IPS-NIHi7 (cell line): ENCODE measurements around the gene FUT4.
"Not testable (repeated sequence)": the region's sequence is repeated elsewhere in the genome, so short reads cannot be mapped to it uniquely, and the experiment has no call there.

Experiments used
- DNase-seq: peaks from one replicate; pipeline ENCODE4 v3.0.0; 2012; ENCODE audit warnings: mixed read lengths; ENCODE audit errors: extremely low spot score

FUT4 gene

DNA sequence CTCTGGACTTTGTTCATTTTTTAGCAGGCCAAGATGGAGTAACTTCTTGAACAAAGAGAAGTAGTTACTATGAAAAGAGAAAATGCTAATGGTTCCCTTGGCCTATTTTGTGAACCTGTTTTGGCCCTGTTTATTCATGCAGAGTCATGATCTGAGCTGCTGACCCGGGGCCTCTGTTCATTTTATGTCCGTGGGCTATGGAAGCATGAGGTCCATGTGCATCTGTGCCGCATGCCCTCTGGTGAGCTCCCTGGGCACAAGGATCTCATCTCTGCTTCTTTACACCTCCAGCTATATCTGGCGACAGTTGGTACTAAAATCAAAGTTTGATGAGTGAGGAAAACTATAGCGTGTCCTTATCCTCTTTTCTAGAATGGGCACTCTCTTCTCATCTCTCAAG, 24.5 kb downstream of the FUT4 start:
- no peak for DNase-seq

DNA sequence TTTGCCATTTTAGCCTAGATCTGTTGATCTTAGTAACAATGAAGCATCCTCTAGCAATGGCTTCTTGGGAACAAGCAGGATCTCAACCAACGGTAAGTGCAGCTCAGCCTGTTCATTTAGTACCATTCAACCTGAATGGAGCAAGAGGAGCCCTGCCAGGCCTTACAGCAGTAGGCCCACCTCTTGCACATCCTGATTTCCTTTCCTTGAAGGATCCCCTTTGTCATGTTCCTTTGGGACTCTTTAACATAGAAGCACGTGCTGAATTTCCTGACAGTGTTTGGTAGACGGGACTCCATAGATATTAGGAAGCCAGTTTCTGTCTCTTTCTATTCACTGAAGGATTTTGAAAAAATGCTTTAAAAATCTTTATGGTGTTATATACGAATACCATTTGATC, 25.0 kb downstream of the FUT4 start:
- DNase-seq: no peak

DNA sequence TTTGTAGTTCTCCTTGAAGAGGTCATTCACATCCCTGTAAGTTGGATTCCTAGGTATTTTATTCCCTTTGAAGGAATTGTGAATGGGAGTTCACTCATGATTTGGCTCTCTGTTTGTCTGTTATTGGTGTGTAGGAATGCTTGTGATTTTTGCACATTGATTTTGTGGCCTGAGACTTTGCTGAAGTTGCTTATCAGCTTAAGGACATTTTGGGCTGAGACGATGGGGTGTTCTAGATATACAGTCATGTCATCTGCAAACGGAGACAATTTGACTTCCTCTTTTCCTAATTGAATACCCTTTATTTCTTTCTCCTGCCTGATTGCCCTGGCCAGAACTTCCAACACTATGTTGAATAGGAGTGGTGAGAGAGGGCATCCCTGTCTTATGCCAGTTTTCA, 29.3 kb downstream of the FUT4 start:
- DNase-seq: not testable (repeated sequence)

DNA sequence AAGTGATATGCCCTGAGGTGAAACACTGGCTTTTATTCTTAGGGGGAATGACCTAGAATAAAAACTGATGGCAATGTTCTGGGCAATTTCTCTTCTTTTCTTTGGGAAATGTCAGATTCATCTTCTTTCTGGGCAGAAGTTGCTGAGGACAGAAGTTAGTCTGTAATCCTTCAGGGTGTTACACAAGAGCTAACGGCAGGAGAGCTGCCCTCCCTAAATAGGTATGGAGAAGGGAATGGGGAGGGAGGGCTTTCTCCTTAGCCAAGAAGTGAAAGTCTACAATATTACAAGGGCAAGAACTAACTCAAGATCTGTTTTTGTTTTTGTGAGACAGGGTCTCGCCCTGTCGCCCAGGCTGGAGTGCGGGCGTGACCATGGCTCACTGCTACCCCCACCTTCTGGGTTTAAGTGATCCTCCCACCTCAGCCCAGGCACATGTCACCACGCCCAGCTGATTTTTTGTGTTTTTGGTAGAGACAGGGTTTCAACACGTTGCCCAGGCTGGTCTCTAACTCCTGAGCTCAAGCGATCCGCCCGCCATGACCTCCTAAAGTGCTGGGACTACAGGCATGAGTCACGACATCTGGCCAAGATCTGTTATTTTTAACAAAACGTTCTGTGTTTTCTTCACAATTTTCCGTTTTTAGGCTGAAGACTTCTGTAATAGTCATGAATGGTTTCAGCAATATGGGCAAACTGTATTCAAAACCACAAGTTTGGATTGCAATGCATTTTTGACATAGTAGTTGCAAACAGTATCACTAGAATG, 30.7 kb downstream of the FUT4 start:
- DNase-seq: no peak

DNA sequence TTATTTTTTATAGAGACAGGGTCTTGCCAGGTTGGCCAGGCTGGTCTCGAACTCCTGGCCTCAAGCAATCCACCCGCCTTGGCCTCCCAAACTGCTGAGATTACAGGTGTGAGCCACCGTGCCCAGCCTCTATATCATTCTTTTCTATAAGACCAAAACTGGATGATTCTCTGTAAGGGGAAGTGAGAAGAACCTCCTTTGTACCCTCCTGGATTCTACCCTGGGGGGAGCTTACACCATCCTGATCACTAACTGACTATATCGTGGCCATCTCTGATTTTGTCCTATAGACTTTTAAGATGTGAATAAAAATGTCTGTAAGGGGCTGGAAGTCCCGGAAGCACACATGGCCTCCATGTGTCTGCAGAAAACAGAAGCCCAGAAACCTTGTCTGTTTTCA, 32.6 kb downstream of the FUT4 start:
- no peak for DNase-seq

DNA sequence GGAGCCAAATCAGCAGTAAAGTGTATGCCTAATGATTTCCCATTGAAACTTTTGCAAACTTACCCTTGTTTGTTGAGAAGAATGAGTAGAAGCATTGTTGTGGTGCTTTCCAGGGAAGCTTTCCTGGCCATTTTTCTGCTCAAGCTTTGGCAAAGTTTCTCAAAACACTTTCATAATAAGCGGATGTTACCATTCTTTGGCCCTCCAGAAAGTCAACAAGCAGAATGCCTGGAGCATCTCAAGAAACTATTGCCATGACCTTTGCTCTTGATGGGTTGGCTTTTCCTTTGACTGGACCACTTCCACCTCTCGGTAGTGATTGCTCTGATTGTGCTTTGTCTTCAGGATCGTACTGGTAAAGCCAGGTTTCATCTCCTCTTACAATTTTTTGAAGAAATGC, 34.1 kb downstream of the FUT4 start:
- no peak for DNase-seq

DNA sequence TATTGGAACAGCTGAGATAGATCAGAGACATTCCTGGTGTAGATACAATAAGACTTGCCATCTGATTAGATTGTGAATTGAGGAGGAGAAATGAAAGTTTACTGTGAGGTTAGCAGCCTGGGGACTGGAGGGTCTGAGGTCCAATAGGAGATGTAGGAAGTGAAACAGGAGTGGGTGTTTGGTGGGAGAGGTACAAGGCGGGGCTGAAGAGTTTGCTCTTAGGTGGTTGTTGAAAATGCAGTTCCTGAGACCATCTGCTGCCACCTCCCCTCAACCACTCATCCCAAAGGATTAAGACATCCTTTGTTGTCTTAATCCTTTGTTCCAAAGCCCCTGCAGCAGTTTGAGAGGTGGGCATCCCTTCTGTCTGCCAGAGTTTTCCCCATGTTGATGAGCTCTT, 38.2 kb downstream of the FUT4 start:
- DNase-seq: no peak

DNA sequence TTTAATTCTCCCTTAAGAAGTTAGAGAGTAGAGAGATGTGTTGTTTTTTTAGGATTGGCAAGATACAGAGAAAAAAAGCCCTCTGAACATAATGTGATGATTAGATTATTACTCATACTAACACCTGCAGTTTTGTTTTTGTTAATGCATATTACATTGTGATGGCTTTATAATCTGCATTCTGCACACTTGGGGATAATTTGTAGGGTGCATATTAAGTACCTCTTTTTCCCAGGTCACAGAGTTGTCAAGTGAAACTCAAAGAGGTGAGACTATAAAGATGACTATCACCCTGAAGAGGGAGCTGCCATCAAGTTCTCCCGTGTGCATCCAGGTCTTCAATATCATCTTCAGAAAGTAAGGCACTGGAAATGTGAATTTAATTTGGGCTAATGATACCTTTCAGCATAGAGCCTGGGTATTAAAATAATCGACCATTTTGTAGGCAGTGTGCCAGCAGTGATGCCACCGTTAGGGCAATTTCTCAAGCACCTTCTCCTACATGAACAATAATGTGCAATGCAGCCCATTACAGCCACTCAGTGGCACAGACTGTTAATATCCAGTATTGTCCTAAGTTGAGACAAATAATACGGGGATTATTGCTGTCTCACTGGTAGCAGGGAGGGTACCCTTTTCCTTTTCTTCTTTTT, 39.6 kb downstream of the FUT4 start:
- DNase-seq: no peak

DNA sequence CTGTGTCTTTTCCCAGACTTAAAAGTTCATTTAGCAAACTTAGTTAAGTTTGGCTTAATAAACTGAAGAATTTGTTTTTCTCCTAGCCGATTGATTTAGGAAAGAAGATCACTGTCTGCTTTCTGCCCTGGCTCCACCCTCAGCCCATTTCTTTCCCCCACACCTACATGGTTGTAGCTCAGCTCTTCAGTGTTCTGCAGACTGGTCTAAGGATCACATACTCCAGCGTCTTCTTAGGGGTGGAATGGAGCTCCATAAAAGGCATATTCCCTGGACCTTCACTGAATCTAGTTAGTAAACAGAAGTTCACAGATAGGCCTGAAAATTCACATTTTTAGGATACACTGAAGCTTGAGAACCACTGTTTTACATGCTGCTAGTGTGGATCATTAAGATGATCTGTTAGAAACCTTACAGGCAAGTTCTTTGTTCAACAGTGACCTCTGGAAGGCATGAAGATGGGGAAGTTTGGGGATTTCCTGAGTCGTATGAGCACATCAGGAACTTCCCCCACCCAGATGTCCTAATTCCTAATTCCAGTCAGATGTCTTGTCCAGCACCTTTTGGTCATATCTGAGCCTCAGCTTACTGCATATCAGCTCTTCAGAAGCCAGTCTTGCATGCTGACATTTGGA, 40.3 kb downstream of the FUT4 start:
- DNase-seq: no peak

DNA sequence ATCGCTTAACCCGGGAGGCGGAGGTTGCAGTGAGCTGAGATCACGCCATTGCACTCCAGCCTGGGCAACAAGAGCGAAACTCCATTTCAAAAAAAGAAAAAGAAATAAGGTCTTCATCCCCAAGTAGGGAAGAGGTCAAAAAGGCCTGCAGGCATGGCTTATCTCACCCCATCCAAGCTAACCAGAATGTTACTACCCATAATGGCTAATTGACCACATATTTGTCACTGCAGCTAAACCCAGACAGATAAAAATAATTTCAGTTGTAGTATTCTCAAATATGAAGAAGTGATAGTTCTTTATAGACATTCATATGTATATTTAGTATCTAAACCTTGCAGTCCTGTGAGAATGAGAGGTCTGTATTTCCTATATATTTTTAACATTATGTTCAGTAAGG, 41.3 kb downstream of the FUT4 start:
- DNase-seq: no peak

DNA sequence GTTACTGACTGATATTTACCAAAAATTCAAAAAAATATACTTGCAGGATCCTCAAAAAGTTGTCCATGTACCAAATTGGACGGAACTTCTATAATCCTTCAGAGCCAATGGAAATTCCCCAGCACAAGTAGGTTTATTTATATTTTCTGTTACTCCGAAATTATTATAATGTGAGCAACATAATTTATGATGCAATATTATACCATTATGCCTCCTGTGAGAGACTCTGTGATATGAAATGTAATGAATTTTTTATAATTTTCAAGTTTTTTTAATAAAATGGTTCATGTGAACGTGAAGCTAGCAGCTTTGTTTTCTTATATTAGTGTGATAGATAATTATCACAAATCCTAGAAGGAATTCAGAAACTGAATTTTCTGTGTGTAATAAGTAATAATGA, 41.7 kb downstream of the FUT4 start:
- no peak for DNase-seq

DNA sequence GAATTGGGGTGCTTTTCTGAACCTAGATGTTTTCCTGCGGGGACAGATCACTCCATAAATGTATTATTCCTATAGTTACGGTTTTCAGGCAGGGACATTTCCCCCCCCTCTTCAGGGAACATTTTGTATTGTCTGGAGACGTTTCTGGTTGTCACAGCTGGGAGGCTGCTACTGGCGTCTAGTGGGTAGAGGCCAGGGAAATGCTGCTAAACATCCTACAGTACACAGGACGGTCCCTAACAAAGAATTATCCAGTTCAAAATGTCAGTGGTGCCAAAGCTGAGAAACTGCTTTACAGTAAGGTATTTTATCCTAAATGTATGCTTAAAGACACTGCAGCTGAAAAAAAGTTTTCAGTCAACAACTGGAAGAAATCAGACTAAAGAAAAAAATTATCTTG, 42.8 kb downstream of the FUT4 start:
- DNase-seq: no peak

DNA sequence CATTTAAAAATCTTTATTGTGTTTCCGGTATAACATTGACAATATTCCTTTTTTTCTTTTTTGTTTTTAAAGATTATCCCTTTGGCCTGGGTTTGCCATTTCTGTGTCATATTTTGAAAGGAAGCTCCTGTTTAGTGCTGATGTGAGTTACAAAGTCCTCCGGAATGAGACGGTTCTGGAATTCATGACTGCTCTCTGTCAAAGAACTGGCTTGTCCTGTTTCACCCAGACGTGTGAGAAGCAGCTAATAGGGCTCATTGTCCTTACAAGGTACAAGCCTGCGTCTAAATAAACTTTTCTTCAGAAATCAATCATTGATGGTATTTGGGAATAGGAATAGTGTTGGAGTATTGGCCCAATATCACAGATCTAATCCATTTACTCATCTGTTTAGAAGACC, 43.3 kb downstream of the FUT4 start:
- no peak for DNase-seq

DNA sequence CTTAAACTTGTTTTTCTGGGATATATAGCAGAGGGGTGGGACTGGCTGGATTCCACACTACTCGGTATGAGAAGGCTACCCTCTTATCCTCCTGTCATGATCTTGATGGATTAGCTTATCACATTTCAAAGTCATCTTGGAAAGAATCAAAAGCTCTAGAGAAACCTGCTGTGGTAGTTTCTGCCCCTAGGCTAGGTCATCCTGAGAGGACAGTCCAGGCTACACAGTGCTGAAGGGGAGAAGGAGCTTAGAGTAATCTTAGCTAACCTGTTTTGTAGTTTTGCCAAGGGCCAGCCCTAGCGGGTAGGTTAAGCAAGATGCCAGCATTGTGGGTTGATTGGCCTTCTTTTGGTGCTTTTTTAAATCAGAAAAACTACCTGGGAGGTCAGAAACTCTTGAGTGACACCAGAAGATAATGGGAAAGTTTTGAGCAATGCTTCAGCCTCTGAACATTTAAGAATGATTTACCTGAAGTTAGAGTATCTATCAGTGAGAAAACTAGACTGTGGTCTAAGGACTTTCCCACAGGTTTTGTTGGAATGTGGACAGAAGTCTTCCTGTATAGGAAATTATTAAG, 44.7 kb downstream of the FUT4 start:
- no peak for DNase-seq

DNA sequence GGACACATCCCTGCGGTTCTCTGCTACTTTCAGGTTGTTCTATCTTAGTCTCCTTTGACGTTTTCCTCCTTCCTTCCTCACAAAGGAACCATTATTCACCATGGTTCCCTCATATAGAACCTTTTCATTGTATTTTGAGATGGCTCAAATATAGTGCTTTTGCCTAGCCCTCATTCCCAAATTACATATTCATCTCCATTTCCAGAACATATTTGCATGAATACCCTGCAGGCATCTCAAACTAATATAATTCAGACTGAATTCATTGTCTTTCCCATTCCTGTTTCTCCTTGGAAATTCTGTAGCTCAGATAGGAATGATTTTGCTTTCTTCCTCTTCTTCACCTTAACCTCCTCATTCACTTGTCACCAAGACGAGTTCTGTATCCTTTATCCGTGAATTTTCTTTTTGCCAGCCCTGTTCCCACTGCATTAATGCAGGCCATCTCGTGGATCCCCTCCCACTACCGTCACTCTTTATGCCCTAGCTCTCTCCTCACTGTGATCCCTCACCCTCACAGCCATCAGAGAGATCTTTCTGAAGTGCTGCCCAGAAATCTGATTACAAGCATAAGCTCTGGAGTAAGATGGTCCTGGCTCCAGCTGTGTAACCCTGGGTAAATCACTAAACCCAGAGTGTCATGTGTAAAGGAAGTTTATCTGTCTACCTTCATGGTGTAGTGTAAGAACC, 46.8 kb downstream of the FUT4 start:
- no peak for DNase-seq

DNA sequence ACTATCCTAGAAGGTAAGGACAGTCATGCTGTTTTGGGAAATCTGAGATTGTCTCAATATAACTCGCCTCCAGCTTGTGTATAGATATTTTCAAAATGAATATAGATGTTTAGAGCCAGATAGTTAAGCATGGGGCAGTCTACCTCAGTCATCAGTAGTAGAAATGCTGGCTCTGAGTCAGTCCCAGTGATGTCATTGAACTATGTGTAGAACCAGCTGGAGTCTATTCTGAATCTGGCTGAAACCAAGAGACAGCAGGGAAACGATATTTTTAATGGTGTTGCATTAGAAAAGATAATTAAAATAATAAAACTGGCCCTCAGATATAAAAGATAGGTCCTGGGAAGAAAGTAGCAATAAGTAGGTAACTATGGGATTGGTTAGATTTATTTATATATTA, 49.3 kb downstream of the FUT4 start:
- no peak for DNase-seq

DNA sequence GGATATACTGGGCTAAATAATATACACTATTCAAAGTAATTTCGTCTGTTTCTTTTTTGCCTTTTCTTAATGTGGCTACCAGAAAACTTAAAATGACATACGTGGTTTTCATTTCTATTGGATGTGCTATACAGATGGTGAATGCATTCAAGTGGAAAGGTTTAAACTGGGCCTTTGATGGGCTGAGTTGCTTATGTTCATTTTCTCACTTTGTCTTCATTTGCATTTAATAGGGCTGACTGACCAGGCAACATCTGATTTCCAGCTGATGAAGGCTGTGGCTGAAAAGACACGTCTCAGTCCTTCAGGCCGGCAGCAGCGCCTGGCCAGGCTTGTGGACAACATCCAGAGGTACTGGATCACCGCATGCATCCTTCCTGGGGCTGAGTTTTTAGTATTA, 51.4 kb downstream of the FUT4 start:
- DNase-seq: no peak

DNA sequence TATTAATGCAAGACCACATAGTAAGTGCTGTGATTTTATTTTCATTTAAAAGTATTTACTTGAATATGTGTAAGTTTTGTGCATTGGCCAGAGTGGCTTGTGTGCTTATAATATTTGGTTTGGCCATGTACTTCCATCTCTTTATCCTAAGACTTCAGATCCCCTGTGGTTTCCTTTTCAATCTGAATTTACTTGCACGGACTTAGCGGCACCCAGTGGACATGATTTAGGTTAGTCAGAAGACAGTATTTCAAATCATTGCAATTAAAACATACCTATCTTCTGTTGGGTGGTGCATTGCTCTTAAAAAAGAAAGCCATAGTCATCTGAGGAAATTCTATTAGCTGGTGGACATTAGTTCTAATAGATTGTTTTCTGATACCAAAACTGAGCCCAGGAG, 54.2 kb downstream of the FUT4 start:
- DNase-seq: no peak
